ENCODE measurements around the gene RNF126. TPM values are rescaled to one million over a fixed set of nuclear protein-coding genes. Genes with fewer than 3 reads are reported as not detected.

RNF126 gene
- total RNA-seq = 52.7 and 82.6 TPM in 2 replicates

DNA sequence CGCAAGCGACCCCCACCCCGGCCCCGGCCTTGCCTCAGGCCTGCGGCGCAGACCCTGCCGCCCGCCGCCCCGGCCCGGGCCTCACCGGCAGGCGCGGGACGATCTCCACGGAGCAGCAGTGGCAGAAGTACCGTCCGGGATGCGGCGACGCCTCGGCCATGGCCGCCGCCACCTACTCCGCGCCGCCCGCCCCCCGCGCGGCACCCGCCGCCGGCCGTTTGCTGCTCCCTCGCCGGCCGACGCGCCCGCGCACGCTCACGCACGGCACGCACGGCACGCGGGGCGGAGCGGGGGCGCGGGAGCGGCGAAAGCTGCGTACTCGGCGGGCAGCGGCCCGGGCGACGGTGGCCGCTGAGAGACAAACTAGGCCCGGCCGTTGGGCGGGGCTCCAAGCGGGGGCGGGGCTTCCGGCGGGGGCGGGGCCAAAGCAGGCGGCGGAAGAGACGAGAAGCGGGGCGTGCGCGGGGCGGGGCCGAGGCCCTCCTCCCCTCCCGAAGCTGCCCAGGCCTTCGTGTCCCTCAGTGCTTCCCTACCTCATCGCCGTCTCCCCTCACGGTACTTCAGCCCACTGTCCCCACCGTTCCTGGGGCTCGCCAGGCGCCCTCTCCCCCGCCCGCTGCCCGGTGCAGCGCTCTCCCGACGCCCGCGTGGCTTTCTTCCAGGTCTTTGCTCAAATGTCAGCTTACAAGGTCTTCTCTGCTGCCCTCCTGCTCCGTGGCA lies at the start of gene RNF126:
RNF126 (minus strand) TSS at position 253 of the 720 bp plus-strand sequence; CDS start at position 160, 93 bp downstream.

DNA sequence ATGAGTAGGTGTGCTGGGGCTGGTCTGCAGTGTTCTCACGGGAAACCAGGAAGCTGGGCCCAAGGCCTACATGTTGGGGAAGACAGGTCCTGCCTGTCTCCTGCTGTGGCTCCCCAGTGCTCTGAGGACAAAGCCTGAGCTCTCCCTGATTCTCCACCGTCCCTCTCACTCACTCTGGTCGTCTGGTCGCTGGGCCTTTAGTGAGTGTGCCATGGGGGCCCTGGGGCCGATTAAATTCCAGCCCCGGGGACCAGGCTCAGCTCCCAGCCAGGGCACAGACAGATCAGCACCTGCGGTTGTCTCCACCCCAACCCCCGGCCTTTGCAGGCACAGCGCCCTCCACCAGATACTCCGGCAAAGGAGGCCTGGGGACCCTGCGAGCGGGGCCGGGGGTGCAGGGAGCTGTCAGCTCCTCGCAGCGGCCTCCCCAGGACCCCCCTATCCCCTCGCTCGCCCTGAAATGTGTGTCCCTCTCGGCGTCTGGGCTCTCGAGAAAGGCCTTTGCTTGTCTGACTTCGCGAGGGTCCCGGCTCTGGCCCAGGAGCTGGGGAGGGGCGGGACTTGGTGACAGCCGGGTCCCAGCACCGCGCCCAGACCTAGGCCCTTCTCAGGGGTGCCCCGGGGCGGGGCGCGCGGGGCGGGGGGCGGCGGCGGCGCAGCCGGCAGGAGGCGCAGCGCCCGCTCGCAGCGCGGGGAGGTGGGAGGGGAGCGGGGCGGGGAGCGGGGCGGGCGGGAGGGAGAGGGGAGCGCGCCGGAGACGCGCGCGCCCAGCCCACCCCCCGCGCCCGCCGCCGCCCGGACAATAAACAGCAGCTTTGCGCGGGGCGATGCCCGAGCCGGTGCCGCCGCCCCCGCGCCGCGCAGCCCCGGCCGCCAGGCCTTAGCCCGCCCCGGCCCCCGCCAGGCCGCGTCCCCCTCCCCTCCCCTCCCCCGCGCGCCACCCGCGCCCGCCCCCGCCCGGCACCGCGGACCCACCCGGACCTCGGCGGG lies 45.4 kb upstream of the RNF126 start, which contains the start of gene PALM:
PALM (plus strand) TSS at position 782 of the 990 bp plus-strand sequence. CDS start 212 bp downstream, outside the sequence.

DNA sequence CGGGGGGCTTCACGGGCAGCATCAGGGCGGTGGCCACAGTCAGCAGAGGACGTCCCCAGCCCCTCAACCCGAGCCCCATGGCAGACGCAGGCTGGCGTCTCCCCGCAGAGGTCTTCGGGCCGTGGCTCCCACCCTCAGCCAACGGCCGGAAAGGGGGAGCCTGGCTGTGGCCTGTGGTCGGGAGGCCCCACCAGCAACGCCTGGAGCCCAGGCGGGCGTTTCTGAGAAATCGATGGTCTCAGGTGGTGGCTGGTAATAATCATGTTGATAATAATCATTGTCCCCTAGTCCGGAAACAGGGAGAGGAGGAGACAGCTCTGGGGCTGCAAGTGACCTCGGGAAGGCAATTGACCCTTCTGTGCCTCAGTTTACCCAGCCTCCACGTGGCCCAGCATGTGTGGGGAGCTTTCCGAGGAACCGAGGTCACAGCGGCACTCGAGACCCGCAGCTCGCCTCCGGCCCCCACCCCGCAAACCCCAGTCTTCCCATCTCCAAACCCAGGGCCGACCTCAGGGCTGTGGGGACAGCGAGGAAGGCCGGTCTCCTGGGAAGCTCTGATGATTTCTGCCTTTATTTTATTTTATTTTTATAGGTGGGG lies 32.4 kb upstream of the RNF126 start, which contains the start of gene PRSS57:
PRSS57 (minus strand) TSS at position 101 of the 598 bp plus-strand sequence; CDS start at position 79, 22 bp downstream.

DNA sequence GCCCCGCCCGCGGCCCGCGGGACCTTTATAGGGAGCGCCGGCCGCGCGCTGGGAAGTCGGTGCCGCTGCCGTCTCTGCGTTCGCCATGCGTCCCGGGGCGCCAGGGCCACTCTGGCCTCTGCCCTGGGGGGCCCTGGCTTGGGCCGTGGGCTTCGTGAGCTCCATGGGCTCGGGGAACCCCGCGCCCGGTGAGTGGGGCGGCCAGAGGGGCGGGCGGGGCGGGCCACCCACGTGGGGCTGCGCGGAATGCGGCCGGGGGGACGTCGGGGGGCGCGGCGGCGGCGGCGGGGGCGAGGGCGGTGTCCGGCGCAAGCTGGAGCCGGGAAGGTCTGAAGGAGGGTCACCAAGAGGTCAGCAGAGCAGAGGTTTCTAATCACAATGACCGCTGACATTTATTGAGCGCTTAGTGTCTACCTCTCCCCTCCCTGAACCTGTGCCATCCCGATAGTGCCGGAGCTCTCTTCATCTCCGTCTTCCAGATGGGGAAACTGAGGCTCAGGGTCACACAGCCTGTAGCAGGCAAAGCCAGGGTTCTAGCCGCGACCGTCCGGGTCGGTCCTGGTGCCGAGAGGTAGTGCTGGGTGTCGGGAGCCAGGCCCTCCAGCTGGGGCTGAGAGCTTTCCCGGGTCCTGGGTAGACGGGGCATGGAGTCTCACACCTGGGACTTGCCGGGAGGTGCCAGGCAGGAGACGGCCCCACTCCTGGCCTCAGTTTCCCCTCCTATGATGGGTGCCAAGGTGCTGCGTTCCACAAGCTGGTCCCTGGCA lies 13.5 kb upstream of the RNF126 start, which contains the start of gene FSTL3:
FSTL3 (plus strand) TSS at position 54 of the 767 bp plus-strand sequence; CDS start at position 86, 32 bp downstream.

GRCh38 chr19:639253-640160 lies 23.5 kb downstream of the RNF126 start, which contains the start of gene FGF22:
Gene FGF22 (plus strand): TSS chr19:639879. CDS start chr19:639926, 47 bp downstream.

DNA sequence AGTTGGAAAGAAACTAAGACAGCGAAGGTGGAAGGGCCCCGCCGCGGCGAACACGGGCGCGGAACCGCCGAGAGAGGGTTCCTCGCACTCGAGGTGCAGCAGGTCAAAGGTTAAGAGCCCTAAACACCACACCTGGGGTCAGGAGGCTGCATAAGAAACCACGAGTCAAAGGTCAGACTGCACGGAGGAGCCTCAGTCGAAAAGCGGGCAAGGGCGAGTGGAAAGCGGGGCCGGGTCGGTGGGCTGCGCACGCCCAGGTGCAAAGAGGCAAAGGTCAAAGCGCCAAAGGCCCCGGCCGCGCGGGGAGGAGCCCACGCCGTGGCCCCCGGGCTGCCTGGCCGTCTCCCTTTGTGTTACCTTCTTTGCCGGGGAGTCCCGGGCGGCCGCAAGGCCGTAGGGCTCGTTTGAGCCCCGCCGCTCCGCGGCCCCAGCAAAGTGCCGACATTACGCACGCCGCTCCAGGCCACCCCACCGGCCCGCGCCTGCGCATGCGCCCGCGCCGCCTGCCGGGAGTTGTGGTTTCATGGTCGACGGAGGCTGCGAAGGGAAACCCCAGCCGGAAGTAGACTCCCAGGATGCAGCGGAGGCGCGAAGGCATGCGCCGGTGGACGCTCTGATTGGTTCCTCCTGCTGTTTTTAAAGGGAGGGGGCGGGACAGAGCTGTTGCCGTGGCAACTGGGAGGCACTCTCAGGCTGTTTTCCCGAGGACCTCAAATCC lies 29.8 kb downstream of the RNF126 start, which contains the start of gene POLRMT:
POLRMT (minus strand) TSS at position 470 of the 718 bp plus-strand sequence; CDS start at position 445, 25 bp downstream.

Other genes with a start within 250 kb of the RNF126 start
- 0.29 and 3.5 TPM in 2 replicates for gene SHC2, start 202.2 kb downstream of the RNF126 start, total RNA-seq
- gene MADCAM1, start 166.7 kb downstream of the RNF126 start, total RNA-seq = 0.22 TPM in 1 of 2 replicates, not detected in the other
- 42.2 and 48.8 TPM in 2 replicates for gene TPGS1, start 155.7 kb downstream of the RNF126 start, total RNA-seq
- gene CDC34, start 131.5 kb downstream of the RNF126 start, total RNA-seq = 108 and 148 TPM in 2 replicates
- 0.66 TPM in 1 of 2 replicates, not detected in the other for gene GZMM, start 119.2 kb downstream of the RNF126 start, total RNA-seq
- 282 and 610 TPM in 2 replicates for gene BSG, start 90.6 kb downstream of the RNF126 start, total RNA-seq
- gene HCN2, start 73.3 kb downstream of the RNF126 start, total RNA-seq = 1.0 and 1.8 TPM in 2 replicates
- gene POLRMT, start 29.7 kb downstream of the RNF126 start, total RNA-seq = 20.6 and 35.2 TPM in 2 replicates
- gene FGF22, start 23.3 kb downstream of the RNF126 start, total RNA-seq = not detected in 2 replicates
- gene FSTL3, start 13.2 kb upstream of the RNF126 start, total RNA-seq = 98.0 and 117 TPM in 2 replicates
- not detected in 2 replicates for gene PRSS57, start 32.2 kb upstream of the RNF126 start, total RNA-seq
- 0.72 and 8.5 TPM in 2 replicates for gene PALM, start 45.7 kb upstream of the RNF126 start, total RNA-seq
- 0.14 and 0.22 TPM in 2 replicates for gene MISP, start 87.9 kb upstream of the RNF126 start, total RNA-seq
- 117 and 262 TPM in 2 replicates for gene PTBP1, start 134.2 kb upstream of the RNF126 start, total RNA-seq
- gene PLPPR3, start 158.7 kb upstream of the RNF126 start, total RNA-seq = 0.22 TPM in 1 of 2 replicates, not detected in the other
- gene AZU1, start 164.6 kb upstream of the RNF126 start, total RNA-seq = not detected in 2 replicates
- not detected in 2 replicates for gene PRTN3, start 177.8 kb upstream of the RNF126 start, total RNA-seq
- gene ELANE, start 189.1 kb upstream of the RNF126 start, total RNA-seq = not detected in 2 replicates
- 2.4 and 62.4 TPM in 2 replicates for gene CFD, start 196.4 kb upstream of the RNF126 start, total RNA-seq
- gene MED16, start 230.0 kb upstream of the RNF126 start, total RNA-seq = 45.8 and 58.6 TPM in 2 replicates
- gene RNU6-9, start 230.3 kb upstream of the RNF126 start, total RNA-seq = not detected in 2 replicates

All from placental pericyte (primary cell).